Bronchial epithelial cell (primary cell): Measurements from ENCODE around the gene NUP93. TPM values are rescaled to one million over a fixed set of nuclear protein-coding genes. Genes with fewer than 3 reads are reported as not detected.
"Not testable (repeated sequence)": the region's sequence is repeated elsewhere in the genome, so short reads cannot be mapped to it uniquely, and the experiment has no call there.

ENCODE experiments used
- DNase-seq: peaks from one replicate; pipeline ENCODE4 v3.0.0-alpha.2; 2010; ENCODE audit warnings: low read depth
- FAIRE-seq: peaks from 2 replicates; lab custom pipeline; 2011; peaks lifted over from hg19 to GRCh38; lab: Jason Lieb, UNC
- H3K27me3 ChIP-seq: 2 replicates; pipeline ENCODE4 v1.5.1; 2011; ENCODE audit warnings: low read length; ENCODE audit not compliant: control insufficient read depth, insufficient read depth
- H3K36me3 ChIP-seq: 2 replicates; pipeline ENCODE4 v1.5.1; 2011; ENCODE audit warnings: low read length; ENCODE audit not compliant: control insufficient read depth, insufficient read depth
- H3K4me3 ChIP-seq: 2 replicates; pipeline ENCODE4 v1.5.1; 2011; ENCODE audit warnings: mild to moderate bottlenecking, low read depth, low read length, control low read depth
- total RNA-seq: library from RNA; depleted of rRNA; stranded (reverse); fragments of >200 nt; gene quantifications from 2 replicates; pipeline ENCODE4 v1.2.1, GENCODE V29; 2014
- TF ChIP-seq, protein P1 (sequence below): IDR thresholded peaks from 2 replicates; pipeline ENCODE4 v1.5.1; 2011; ENCODE audit warnings: mild to moderate bottlenecking, moderate library complexity, low read length, control low read depth, inconsistent platforms; ENCODE audit not compliant: insufficient read depth, severe bottlenecking

The NUP93 gene
- total RNA-seq, 1 donor from 2014 or later = 47.4 TPM

DNA sequence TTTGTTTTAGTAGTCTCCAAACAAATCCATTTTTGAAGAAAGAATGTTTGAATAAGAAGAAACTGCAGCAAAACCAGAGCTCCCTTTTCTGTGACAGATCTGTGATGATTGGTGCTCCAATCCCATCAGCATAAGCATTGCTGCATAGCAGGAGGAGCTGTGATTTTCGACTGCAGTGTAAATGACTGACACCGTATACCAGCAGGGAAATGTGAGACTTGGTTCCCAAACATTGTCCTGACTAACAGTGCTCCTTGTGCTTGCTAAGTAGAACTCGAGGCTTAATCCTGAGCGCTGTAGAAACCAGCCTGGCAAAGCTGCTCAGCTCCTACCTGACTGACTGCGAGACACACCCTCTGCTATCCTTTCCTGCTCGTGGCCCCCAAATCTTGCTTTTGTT, 57.2 kb downstream of the NUP93 start:
- TF ChIP-seq, protein P1, sequence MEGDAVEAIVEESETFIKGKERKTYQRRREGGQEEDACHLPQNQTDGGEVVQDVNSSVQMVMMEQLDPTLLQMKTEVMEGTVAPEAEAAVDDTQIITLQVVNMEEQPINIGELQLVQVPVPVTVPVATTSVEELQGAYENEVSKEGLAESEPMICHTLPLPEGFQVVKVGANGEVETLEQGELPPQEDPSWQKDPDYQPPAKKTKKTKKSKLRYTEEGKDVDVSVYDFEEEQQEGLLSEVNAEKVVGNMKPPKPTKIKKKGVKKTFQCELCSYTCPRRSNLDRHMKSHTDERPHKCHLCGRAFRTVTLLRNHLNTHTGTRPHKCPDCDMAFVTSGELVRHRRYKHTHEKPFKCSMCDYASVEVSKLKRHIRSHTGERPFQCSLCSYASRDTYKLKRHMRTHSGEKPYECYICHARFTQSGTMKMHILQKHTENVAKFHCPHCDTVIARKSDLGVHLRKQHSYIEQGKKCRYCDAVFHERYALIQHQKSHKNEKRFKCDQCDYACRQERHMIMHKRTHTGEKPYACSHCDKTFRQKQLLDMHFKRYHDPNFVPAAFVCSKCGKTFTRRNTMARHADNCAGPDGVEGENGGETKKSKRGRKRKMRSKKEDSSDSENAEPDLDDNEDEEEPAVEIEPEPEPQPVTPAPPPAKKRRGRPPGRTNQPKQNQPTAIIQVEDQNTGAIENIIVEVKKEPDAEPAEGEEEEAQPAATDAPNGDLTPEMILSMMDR = no peak
- DNase-seq (no peak), FAIRE-seq (no peak)
- no peaks in the 10 kb centered on the region for H3K36me3 ChIP-seq
- H3K27me3 ChIP-seq = no peaks in the 10 kb centered on the region
- no peak overlapping the region for H3K4me3 ChIP-seq

DNA sequence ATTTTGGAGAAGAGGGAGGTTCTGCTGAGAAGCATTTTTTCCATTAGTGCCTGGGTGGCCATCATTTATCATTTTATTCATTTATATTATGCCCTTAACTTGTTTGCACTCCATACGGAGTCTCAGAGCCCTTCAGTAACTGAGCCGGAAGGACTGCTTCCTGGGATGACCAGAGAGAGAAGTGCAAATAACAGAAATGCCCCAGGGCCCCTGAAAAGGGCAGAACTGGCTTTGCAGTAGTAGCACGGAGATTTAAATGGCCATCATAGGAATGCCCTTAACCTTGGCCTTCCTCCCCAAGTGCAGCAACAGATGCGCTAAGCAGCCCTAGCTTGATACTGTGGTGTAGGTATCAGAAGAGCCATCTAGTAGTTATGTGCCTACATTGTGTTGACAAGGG, 58.5 kb downstream of the NUP93 start:
- H3K4me3 ChIP-seq = no peak overlapping the region
- FAIRE-seq = no peak
- TF ChIP-seq, protein P1 = no peak

GRCh38 chr16:56789360-56789759, 59.4 kb downstream of the NUP93 start:
- FAIRE-seq = no peak

More for the DNA sequence above, 58.5 kb downstream of the NUP93 start:
- Histone ChIP-seq H3K36me3 (no peaks in the 10 kb centered on the region), H3K27me3 (no peaks in the 10 kb centered on the region)
- no peak for DNase-seq

DNA sequence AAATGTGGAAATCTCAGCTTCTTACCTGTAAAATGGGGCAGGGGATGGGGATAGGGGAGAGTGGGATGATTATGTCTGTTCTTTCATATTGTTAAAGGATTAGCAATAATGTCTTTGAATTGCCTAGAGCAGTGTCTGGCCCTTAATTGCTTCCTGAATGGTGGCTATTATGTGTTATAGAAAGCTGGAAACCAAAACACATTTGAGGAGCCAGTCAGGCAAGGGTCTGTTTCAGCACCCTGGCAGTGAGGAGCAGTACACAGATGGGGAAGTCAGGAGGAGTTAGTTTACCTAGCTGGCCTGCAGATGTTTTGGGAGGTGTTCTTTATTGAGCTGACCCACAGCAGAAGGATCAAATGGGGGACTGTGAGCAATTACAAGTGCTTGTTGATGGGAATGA, 63.0 kb downstream of the NUP93 start:
- H3K27me3 ChIP-seq = no peaks in the 10 kb centered on the region
- FAIRE-seq (no peak), DNase-seq (no peak)
- H3K4me3 ChIP-seq = no peak overlapping the region
- TF ChIP-seq, protein P1 = no peak
- H3K36me3 ChIP-seq = no peaks in the 10 kb centered on the region

More at GRCh38 chr16:56789360-56789759, 59.4 kb downstream of the NUP93 start:
- peak; percentile 60 for DNase-seq
- Histone ChIP-seq H3K27me3 (no peaks in the 10 kb centered on the region), H3K36me3 (no peaks in the 10 kb centered on the region), H3K4me3 (no peak overlapping the region)
- TF ChIP-seq, protein P1 = peak; percentile 71

DNA sequence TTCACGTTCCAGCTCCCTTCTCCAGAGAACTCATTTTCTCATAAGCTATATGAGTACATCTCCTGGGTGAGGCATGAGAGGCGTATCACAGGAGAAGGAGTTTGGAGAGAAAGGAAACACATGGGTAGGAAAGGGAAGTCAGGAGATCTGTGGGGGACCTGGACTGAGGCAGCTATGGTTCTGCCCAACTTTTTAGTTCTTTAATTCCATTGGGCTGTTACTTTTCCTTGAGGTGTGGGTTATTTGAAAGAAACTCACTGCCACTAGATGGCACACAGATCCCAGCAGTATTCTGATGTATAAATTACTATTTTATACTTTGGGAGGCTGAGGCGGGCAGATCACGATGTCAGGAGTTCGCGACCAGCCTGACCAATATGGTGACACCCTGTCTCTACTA, 63.6 kb downstream of the NUP93 start:
- TF ChIP-seq, protein P1 = peak; percentile 26
- DNase-seq = peak; percentile 29
- no peak overlapping the region for H3K4me3 ChIP-seq
- no peaks in the 10 kb centered on the region for H3K36me3 ChIP-seq
- no peak for FAIRE-seq
- H3K27me3 ChIP-seq = no peaks in the 10 kb centered on the region

- H3K4me3 ChIP-seq = no peak overlapping the region
- FAIRE-seq (no peak), DNase-seq (no peak)
- no peaks in the 10 kb centered on the region for H3K36me3 ChIP-seq
- no peaks in the 10 kb centered on the region for H3K27me3 ChIP-seq
- TF ChIP-seq, protein P1 = no peak
Observed at GRCh38 chr16:56795011-56795410, 65.1 kb downstream of the NUP93 start.

DNA sequence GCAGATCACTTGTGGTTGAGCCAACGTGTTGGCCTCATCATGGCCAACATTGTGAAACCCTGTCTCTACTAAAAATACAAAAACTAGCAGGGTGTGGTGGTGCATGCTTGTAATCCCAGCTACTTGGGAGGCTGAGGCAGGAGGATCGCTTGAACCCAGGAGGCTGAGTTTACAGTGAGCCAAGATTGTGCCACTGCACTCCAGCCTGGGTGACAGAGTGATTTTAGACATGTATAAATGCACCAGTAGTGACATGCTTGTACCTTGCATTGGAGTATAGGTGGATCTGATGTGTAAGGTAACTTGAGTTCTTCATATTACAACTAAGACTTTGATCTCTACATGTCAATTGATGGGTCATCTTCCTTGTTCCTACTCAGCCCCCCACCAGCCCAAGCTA, 67.1 kb downstream of the NUP93 start:
- not testable (repeated sequence) for DNase-seq, H3K4me3 ChIP-seq, H3K27me3 ChIP-seq, FAIRE-seq, H3K36me3 ChIP-seq
